Ammon's horn (tissue), 1 donor: ENCODE results near the gene SRGAP1.
"Not testable (repeated sequence)": the region's sequence is repeated elsewhere in the genome, so short reads cannot be mapped to it uniquely, and the experiment has no call there.

ENCODE experiments used
- DNase-seq: peaks from one replicate; pipeline ENCODE4 v3.0.0-alpha.2; 2016; ENCODE audit warnings: low spot score

Gene SRGAP1

DNA sequence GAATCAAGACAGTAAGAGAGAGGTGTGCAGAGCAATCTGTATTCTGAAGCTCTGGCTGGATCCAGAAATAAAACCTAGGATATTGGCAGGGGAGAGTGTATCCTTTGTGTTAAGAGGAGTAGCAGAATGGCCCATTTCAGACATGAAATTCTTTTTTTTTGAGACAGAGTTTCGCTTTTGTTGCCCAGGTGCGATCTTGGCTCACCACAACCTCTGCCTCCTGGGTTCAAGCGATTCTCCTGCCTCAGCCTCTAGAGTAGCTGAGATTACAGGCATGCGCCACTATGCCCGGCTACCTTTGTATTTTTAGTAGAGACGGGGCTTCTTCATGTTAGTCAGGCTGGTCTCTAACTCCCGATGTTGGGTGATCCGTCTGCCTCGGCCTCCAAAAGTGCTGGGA lies 6.1 kb upstream of the SRGAP1 start:
- DNase-seq: no peak

DNA sequence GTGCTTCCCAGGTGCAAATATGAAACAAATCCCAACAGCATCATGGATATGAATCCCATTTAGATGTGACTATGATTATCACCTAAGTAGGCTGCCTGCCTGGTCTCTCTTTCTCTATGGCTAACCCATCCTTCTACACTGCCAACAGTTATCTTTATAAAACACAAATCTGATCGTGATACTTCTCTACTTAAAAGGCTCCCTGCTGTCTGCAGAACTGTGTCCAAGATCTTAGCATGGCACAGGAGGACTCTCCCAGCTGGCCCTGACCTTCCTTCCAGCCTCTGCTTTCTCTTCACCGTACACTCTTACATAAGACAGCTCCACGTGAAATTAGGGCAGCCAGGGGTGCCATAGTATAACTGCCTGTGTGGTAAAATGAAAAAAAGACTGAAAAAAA lies 3.5 kb upstream of the SRGAP1 start:
- no peak for DNase-seq

DNA sequence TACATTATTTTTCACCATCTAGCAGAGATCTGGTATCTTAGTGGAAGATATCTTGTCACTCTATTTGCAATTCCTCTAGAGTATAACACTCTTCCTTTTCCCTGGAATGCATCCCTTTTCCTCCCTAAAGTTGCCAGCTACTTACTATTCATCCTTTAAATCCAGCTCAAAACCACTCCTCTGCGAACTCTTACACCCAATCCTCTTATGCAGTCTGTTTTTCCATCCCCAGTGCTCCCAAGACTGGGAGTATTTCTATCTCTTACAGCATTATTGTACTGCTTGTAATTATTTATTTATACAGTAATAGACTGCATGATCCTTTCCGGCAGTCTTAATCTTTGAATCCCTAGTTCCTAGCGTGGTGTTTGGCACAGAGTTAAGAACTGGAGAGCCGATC lies 2.9 kb upstream of the SRGAP1 start:
- DNase-seq: no peak

DNA sequence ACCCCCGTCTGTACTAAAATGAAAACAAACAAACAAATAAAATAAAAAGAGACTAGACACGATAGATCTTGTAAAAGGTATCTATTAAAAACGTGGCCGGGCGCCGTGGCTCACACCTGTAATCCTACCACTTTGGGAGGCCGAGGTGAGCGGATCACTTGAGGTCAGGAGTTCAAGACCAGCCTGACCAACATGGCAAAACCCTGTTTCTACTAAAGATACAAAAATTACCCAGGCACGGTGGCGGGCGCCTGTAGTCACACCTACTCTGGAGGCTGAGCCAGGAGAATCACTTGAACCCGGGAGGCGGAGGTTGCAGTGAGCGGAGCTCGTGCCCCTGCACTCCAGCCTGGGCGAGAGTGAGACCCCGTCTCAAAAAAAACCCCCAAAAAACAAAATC lies 1.8 kb upstream of the SRGAP1 start:
- DNase-seq: not testable (repeated sequence)

DNA sequence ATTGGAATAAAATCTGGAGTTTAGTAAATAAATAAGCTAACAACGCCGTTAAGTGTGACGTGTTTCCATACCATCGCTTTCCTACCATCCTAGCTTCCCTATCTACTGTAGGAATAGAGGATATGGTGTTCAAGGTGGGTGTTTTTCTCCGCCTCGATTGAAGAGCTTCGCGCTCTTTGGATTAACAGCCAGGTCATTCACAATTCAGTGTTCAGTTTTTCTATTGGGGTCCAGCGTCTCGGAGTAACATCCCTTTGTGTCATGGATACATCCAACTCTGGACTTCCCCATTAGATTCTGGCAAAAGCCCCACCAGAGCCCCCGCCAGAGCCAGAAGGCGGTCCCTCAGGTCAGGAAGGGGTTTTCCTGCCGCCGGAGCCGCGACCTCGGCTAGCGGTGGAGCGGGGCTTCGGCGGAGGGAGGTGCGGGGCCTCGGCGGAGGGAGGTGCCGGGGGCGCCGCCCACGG lies 1.2 kb upstream of the SRGAP1 start:
- DNase-seq: no peak

DNA sequence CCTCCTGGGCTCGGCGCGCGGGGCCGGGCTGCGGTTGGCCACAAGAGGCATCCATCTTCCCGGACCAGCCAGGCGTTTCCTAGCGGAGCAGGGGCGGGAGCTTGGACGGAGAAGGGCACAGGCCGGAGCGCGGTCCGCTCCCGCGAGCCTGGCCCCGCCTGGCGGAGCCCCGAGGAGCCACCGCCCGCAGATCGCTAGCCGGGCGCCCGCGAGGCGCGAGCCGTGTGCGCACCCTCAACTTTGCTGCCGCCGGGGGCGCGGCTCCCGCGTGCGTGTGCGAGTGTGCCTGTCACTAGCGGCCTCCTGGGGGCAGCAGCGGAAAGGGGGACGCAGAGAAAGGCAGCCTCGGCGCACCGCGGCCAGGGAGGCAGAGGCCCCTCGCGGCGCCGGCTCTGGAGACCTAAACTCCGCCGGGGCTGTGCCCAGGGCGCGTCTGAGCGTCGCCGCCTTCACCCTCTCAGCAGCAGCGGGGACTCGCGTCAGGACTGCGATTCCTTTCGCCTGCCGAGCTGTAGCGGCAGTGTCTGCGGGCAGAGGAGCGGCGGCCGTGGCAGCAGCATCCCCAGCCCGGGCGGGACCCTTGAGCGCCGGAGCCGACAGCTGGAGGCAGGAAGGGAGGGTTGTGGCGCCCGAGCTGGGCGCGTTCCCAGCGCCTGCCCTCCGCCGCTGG lies 644 bp upstream of the SRGAP1 start:
- peak; percentile 96 for DNase-seq

DNA sequence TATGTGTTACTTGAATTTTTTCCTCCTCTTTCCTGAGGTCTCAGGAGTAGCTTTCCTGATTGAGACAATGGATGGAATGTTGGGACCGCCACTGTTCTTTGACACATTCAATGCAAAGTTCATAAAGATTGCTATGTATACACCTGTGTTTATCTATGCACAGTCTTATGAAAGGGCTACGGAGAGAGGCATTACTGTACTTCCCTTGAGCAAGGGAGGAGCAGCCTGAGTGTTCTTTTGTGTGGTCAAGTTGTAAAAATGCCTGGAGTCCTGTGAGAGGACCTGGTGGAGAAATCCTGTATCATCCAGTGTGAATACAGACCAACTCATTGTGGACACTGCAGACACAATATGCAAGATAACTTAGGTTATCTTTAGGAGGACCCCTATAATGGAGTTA lies 1.2 kb downstream of the SRGAP1 start:
- DNase-seq: no peak

DNA sequence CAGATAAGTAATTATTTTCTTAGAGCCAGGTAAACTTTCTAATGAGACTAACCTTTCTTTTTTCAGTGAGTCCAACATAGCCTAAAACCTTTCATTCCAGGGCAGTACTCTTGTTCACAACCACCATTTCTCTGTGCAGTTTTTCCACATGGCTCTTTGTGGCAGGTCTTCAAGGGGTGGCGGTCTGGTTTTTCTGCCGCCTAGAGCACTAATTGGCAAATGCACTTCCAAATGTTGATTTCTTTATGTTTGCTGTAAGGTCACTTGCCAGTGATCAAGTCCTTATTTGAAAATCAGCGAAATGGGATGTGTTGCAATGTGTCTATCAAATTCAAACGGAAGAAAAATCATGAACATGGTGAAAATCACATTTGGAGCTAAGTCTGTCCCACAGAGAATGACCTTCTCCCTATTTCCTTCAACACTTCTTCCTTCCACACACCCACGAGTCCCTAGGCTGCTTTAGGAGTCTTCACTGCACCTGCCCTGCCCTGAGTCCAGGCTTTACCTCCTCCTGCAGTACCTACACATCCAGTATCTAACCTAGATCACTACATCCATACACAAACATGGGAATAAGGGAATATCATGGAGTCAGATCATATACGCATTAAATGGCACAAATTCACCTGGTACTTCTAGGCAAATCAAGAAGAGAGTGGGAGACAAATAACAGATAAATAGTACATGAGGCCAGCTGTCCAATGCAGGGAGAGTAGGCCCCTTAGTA lies 1.9 kb downstream of the SRGAP1 start:
- DNase-seq: no peak

DNA sequence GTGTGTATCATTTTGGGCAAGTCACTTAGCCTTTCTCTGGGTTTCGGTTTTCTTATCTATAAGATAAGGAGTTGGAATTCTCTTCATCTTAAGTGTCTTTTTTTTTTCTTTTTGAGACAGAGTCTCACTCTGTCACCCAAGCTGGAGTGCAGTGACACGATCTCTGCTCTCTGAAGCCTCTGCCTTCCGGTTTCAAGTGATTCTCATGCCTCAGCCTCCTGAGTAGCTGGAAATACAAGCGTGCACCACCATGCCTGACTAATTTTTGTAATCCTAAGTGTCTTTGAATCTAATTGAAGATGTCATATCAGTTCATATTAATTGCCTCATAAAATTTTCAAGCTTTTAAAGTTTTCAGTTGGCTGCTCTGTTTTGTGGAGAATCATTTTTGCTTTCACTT lies 4.0 kb downstream of the SRGAP1 start:
- no peak for DNase-seq

DNA sequence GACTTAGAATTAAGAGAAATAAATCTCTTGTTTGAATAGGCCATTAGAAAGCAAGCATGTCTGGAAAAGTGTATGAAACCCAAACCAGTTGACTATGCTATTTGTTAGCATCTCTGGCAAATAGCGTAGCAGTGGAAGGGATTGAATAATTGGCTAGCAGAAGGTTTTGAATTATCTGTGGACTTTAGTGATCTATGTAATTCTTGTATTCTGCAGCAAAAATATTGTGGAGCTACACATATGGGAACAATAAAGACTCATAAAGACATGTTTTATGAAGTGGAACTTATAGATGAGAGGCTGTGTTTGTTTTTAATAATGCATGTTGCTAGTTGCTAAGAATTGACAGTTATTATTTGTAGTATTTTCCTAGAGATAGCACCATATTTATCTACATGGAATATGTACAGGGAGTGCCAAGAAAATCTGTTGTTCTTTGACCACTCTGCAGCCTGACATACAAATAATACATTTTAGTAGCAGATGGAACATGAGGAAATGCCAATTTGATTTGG lies 4.7 kb downstream of the SRGAP1 start:
- DNase-seq: no peak

DNA sequence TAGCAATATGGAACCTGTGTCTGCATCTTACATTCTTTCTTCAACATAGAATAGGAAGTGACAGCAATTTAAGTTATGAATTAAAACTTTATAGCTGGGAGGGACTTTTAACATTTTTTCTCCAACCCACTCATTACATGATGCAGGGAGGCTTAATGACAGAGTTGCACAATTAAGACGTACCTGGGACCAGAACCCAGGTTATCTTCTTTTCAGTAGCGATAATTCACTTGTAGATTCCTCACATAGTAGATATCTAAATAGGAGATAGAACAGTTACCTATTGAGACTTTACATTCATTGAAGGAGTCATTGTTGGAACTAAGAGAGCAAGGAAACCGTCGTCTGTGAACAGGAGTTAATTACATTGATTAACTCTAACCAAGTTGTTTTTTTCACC lies 5.1 kb downstream of the SRGAP1 start:
- no peak for DNase-seq

DNA sequence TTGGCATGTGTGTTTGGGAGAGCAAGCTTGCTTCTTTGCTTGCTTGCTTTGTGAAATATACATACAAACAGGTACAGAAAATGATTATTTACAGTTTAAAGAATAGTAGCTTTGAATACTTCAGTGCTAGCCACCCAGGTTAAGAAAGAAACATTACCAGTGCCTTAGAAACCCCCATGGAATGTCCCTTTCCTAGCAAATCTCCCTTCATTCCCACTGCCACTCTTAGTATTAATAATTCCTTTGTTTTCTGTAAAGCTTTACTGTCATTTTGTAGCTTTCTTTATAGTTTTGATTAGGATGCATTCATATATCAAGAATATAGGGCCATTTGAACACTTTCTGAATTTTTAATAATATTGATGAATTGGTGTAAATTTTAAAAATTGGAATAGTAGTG lies 9.5 kb downstream of the SRGAP1 start:
- no peak for DNase-seq

DNA sequence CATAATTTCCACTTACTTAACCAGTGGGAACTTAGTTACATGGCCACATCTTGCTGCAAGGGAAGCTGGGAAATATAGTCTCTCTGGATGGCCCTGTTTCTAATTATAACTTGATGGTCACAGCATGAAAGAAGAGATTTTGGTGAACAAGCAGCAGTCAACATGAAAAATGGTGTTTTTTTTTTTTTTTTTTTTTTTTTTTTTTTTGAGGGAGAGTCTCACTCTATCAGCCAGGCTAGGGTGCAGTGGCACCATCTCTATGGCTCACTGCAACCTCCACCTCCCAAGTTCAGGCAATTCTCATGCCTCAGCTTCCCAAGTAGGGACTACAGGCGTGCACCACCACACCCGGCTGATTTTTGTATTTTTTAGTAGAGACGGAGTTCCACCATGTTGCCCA lies 10.8 kb downstream of the SRGAP1 start:
- DNase-seq: no peak

DNA sequence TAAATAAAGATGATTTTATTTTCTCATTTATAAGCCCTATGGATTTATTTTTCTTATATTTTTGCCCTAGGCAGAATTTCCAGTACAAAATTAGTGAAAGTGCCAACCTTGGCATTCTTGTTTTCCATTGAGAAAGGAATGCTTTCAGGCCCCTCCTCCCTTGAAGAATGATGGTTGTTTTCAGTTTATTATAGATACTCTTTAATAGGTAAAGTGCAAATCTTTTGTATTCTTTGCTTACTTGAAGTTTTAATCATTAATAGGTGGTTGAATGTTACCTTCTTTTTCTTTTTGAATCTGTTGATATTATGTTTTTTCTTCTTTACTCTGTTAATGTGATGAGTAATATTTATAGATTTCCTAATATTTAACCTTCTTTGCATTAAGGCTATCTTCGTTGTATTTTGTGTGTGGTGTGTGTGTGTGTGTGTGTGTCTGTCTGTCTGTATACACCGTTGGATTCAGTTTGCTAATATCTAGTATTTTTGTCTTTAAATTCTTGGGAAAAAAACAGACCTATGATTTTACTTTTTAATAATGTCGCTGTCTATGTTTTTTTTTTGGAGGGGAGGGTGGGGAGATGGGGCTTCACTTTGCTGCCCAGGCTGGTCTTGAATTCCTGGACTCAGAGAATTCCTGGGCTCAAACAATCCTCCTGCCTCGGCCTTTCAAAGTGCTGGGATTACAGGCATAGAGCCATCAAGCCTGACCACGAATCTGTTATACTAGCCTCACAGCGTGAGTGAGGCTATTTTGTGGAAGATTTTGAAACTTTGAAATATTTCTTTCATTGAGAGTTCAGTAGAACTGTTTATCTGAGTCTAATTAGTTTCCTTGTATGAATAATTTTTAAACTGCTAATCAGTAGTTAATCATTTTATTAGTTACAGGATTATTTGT lies 13.5 kb downstream of the SRGAP1 start:
- DNase-seq: no peak

DNA sequence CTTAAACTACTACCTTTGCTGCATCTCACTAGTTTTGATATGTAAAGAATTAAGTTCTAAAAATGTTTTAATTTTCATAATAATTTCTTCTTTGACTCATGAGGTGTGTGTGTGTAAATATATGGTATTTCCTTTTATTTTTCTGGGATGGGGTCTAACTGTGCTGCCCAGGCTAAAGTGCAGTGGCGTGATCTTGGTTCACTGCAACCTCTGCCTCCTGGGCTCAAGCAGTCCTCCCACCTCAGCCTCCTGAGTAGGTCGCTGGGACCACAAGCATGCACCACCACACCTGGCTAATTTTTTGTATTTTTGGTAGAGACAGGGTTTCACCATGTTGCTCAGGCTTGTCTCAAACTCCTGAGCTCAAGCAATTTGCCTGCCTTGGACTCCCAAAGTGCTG lies 15.4 kb downstream of the SRGAP1 start:
- not testable (repeated sequence) for DNase-seq

DNA sequence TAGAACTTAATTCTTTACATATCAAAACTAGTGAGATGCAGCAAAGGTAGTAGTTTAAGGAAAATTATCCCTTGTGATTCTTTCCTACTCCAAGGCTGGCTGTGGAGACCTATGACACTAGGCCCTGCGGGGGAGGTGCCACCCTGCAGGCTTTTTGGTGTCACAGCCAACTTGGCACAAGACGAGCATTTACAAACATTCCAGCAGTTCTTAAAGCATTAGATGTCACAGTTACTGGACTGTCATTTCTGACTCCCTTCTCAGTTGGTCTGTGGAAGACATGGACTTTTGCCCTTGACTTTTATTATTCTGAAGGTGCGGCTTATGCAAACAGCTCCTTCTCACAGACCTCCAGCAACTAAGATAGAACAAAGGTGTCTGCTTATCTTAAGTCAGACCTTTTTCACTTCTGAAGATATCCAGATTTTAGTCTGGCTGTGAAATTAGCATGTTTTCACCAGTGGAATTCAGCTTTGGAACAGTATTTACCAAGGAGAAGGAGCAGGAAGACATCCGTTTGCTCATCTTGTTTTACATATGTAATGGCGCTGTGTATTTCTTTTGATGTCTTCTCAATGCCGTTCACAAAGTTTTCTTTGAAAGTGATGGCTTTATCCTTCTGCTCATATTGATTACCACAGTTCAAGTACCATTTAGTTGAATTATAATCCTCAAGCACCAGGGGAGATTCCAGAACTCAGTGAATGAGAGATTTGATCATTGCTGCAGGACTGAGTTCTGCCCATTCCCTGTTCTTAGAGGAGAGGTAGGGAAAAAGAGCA lies 17.9 kb downstream of the SRGAP1 start:
- no peak for DNase-seq

DNA sequence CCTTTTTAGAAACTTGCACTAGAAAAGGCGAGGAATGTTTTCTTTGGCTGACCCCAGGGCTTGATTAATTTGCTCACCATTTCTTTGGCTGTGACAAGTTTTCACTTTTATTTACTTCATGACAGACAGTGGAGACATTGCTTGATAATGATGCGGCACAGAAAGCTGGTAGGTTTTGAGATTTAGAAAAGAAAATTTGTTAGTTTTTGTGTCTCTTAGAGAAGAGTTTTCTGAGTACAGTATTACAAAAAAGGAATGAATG lies 18.4 kb downstream of the SRGAP1 start:
- no peak for DNase-seq

DNA sequence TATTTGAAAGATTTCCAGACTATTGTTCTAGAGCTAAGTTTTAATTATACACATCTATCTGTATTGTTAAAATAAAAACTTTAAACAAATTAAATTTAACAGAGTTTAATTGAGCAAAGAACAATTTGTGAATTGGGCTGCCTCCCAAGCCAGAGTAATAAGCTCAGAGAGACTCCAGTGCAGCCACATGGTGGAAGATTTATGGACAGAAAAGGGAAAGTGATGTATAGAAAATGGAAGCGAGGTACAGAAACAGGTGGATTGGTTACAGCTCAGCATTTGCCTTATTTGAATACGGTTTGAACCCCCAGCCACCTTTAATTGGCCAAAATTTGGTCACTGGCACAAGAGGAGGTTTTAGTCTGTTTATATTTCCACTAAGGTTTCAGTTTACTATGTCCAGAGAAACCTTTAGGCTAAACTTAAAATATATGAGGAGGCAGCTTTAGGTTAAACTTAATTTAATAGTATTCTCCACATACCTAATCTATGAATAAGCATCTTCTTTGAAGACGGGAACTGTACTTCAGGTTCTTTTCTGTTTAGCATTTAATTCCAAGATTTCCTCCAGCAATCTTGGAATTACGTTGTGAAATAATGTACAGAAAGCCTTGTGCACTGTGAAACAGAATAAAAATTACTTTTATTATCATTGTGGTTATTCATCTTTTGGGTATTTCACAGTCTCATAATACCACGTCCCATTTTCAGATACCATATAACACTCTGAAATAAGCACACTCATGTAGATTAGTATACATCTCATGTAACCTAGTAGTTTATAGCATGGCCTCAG lies 19.4 kb downstream of the SRGAP1 start:
- no peak for DNase-seq

DNA sequence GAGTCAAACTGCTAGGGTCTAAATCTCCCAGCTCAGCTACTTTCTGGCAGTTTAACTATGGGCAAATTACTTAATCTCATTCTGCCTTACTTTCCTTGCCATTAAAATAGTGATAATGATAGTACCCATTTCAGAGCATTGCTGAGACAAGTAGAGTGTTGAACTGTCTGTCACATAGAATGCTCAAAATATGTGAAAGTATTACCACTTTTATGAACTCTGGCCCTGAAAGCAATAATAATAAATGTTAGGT lies 19.9 kb downstream of the SRGAP1 start:
- DNase-seq: no peak

DNA sequence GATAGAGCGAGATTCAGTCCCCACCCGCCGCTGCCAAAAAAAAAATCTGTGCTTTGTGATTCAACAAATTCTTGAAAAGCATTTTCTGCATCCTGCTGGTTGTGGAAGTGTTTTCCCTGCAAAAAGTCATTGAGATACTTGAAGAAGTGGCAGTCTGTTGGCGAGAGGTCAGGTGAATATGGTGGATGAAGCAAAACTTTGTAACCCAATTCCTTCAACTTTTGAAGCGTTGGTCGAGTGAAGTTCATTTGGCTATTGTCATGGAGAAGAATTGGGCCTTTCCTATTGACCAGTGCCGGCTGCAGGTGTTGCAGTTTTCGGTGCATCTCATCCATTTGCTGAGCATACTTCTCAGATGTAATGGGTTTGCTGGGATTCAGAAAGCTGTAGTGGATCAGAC lies 20.9 kb downstream of the SRGAP1 start:
- no peak for DNase-seq

DNA sequence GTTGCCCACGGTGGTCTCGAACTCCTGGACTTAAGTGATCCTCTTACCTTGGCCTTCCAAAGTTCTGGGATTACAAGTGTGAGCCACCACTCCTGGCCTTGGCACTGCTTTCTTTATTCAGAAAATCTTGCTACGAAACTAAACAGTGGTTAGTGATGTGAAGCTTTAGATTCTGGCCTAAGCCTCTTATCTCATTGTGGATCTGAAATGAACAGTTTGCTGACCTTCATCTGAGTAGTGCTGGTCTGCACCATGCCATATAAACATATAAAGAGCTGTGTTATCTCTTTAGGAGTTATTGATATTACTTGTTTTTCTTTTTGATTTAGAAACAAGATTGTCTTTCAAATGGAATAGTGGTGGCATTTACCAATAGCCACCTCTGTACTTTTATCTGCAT lies 22.6 kb downstream of the SRGAP1 start:
- no peak for DNase-seq

DNA sequence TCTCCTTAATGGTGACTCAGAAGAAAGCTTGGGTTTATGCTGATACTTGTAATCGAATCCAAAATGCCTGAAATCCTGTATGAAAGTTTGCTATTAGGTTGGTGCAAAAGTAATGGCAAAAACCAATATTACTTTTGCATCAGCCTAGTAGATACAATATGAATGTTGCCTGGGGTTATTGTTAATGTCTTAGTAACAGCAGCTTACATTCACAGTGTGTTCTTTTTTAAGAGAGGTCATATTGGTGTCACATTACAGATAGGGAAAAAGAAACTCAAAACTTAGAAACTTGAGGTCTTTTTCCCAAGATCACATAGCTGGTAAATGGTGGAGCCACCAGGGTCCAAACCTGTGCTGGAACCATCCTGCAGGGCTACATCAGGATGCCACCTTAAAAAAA lies 25.2 kb downstream of the SRGAP1 start:
- DNase-seq: no peak
